HepG2 (cell line): ENCODE measurements around the gene RBM28. TPM values are rescaled to one million over a fixed set of nuclear protein-coding genes. Genes with fewer than 3 reads are reported as not detected.

Experiments
- KMT2B ChIP-seq: IDR thresholded peaks from 2 replicates; pipeline ENCODE4 v1.6.1; 2016; ENCODE audit warnings: missing genetic modification reagents, missing compliant biosample characterization
- MAFF ChIP-seq: IDR thresholded peaks from 2 replicates; pipeline ENCODE4 v1.6.1; 2011; ENCODE audit warnings: low read depth, low read length, improper control_type of control experiment
- YEATS2 ChIP-seq: sonication (generic); formaldehyde crosslinking; IDR thresholded peaks from 2 replicates; pipeline ENCODE4 v1.4.0; 2020; ENCODE audit warnings: missing genetic modification reagents, borderline replicate concordance
- ZFP36 ChIP-seq: fragments of 150-350 bp; IDR thresholded peaks from 2 replicates; pipeline ENCODE4 v1.6.1; 2018; ENCODE audit warnings: borderline replicate concordance, low read length, low read depth; ENCODE audit not compliant: partially characterized antibody
- ZFP36L2 ChIP-seq: sonication (generic); formaldehyde crosslinking; IDR thresholded peaks from 2 replicates; pipeline ENCODE4 v1.4.0; 2020; ENCODE audit warnings: missing genetic modification reagents
- ZFYVE20 ChIP-seq: sonication (generic); formaldehyde crosslinking; IDR thresholded peaks from 2 replicates; pipeline ENCODE4 v1.8.0; 2023; ENCODE audit warnings: low read depth, mild to moderate bottlenecking, moderate library complexity, missing genetic modification reagents, borderline replicate concordance
- ZNF850 ChIP-seq: sonication (generic); formaldehyde crosslinking; conservative IDR thresholded peaks from 2 replicates; pipeline ENCODE4 v1.9.0; 2021; ENCODE audit warnings: mild to moderate bottlenecking, missing genetic modification reagents
- ZSCAN25 ChIP-seq: sonication (generic); formaldehyde crosslinking; IDR thresholded peaks from 2 replicates; pipeline ENCODE4 v1.8.0; 2022; ENCODE audit warnings: mild to moderate bottlenecking, missing genetic modification reagents
- ZSCAN31 ChIP-seq: sonication (generic); formaldehyde crosslinking; IDR thresholded peaks from 2 replicates; pipeline ENCODE4 v1.5.0; 2020; ENCODE audit warnings: low read depth, mild to moderate bottlenecking, missing genetic modification reagents
- polyA plus RNA-seq, 8 experiments: library from polyadenylated mRNA; depleted of rRNA in 3 of 8; stranded (reverse) in 7 of 8; unstranded in 1 of 8; fragments of >200 nt; fragmentation: Illumina TruSeq in 4 of 8; extraction: Trizol in 4 of 8; gene quantifications; 2 replicates each; pipeline versions ENCODE4 v1.2.1 to v1.2.3, GENCODE V29; 2011 to 2016; ENCODE audit warnings: low read depth in 4 of 8, missing spikeins in 1 of 8, mixed read lengths in 1 of 8; ENCODE audit not compliant: insufficient read depth in 1 of 8
- total RNA-seq, 5 experiments: library from RNA; depleted of rRNA; stranded (reverse); fragments of >200 nt; fragmentation: Illumina TruSeq; extraction: Trizol; gene quantifications; 2 replicates each; pipeline ENCODE4 v1.2.3, GENCODE V29; 2016; ENCODE audit warnings: low read depth in 1 of 5
- TF ChIP-seq, protein P1 (sequence below): sonication (generic); formaldehyde crosslinking; IDR thresholded peaks from one replicate; pipeline ENCODE4 v1.5.1; 2020; ENCODE audit warnings: mild to moderate bottlenecking, missing genetic modification reagents; ENCODE audit errors: not compliant biosample characterization
- TF ChIP-seq, protein P2 (sequence below): sonication (generic); formaldehyde crosslinking; IDR thresholded peaks from 2 replicates; pipeline ENCODE4 v1.4.0; 2020; ENCODE audit warnings: missing genetic modification reagents
- TF ChIP-seq, protein P3 (sequence below): sonication (generic); formaldehyde crosslinking; IDR thresholded peaks from 2 replicates; pipeline ENCODE4 v1.5.1; 2020; ENCODE audit warnings: mild to moderate bottlenecking, moderate library complexity, missing genetic modification reagents

The RBM28 gene
- total and polyA plus RNA-seq, 2 of the 13 experiments (the other 11 are each of a cell fraction or from before 2014, with no cell fraction given), result 20.5 to 49.0 TPM

DNA sequence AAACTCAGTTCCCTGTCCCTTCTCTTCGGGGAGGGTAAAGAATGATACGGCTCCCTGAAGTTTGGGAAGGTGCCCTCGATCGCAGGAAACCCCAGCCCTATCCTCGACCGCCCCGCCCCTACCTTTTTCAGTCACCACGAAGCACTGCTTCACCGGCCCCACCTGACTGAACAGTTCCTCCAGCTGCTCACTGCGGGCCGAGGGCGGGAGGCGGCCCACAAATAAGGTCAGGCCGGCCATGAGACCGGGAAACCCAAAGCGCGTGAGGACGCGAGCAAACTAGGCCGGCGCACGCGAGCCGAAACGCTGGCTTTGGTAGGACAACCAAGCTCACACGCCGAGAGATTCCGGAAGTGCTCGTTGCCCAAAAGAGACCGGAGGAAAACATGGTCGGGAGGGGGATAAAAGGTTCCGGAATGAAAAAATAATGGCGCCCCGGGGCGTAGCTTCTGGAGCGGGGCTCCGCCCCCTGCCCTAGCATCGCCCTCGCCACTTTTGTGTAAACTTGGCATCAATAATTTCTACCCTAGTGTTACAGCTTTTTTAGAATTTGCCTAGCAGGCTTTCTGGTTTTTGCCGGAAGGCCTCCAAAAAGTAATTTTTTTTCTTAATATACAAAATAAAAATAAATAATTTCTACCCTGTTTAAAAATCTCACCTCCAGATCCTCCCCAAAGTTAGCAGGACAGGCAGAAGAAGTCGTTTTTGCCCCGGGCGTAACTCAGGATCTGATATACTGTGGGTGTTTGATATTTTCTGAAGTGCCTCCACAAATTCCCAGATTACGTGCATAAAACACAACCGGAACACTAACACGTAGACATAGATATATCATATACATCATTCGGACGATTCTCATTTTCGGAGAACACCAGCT, at the start of gene RBM28 (continued):
- TF ChIP-seq, protein P1, sequence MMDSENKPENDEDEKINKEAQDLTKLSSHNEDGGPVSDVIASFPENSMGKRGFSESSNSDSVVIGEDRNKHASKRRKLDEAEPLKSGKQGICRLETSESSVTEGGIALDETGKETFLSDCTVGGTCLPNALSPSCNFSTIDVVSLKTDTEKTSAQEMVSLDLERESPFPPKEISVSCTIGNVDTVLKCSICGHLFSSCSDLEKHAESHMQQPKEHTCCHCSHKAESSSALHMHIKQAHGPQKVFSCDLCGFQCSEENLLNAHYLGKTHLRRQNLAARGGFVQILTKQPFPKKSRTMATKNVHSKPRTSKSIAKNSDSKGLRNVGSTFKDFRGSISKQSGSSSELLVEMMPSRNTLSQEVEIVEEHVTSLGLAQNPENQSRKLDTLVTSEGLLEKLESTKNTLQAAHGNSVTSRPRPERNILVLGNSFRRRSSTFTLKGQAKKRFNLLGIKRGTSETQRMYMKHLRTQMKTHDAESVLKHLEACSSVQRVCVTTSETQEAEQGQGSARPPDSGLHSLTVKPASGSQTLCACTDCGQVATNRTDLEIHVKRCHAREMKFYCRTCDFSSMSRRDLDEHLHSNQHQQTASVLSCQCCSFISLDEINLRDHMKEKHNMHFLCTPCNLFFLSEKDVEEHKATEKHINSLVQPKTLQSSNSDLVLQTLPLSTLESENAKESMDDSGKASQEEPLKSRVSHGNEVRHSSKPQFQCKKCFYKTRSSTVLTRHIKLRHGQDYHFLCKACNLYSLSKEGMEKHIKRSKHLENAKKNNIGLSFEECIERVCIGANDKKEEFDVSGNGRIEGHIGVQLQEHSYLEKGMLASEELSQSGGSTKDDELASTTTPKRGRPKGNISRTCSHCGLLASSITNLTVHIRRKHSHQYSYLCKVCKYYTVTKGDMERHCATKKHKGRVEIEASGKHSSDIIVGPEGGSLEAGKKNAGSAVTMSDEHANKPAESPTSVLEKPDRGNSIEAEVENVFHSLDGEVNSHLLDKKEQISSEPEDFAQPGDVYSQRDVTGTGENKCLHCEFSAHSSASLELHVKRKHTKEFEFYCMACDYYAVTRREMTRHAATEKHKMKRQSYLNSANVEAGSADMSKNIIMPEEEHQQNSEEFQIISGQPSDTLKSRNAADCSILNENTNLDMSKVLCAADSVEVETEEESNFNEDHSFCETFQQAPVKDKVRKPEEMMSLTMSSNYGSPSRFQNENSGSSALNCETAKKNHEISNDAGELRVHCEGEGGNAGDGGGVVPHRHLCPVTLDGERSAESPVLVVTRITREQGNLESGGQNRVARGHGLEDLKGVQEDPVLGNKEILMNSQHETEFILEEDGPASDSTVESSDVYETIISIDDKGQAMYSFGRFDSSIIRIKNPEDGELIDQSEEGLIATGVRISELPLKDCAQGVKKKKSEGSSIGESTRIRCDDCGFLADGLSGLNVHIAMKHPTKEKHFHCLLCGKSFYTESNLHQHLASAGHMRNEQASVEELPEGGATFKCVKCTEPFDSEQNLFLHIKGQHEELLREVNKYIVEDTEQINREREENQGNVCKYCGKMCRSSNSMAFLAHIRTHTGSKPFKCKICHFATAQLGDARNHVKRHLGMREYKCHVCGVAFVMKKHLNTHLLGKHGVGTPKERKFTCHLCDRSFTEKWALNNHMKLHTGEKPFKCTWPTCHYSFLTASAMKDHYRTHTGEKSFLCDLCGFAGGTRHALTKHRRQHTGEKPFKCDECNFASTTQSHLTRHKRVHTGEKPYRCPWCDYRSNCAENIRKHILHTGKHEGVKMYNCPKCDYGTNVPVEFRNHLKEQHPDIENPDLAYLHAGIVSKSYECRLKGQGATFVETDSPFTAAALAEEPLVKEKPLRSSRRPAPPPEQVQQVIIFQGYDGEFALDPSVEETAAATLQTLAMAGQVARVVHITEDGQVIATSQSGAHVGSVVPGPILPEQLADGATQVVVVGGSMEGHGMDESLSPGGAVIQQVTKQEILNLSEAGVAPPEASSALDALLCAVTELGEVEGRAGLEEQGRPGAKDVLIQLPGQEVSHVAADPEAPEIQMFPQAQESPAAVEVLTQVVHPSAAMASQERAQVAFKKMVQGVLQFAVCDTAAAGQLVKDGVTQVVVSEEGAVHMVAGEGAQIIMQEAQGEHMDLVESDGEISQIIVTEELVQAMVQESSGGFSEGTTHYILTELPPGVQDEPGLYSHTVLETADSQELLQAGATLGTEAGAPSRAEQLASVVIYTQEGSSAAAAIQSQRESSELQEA, result peak; percentile 95
- TF ChIP-seq, protein P2, sequence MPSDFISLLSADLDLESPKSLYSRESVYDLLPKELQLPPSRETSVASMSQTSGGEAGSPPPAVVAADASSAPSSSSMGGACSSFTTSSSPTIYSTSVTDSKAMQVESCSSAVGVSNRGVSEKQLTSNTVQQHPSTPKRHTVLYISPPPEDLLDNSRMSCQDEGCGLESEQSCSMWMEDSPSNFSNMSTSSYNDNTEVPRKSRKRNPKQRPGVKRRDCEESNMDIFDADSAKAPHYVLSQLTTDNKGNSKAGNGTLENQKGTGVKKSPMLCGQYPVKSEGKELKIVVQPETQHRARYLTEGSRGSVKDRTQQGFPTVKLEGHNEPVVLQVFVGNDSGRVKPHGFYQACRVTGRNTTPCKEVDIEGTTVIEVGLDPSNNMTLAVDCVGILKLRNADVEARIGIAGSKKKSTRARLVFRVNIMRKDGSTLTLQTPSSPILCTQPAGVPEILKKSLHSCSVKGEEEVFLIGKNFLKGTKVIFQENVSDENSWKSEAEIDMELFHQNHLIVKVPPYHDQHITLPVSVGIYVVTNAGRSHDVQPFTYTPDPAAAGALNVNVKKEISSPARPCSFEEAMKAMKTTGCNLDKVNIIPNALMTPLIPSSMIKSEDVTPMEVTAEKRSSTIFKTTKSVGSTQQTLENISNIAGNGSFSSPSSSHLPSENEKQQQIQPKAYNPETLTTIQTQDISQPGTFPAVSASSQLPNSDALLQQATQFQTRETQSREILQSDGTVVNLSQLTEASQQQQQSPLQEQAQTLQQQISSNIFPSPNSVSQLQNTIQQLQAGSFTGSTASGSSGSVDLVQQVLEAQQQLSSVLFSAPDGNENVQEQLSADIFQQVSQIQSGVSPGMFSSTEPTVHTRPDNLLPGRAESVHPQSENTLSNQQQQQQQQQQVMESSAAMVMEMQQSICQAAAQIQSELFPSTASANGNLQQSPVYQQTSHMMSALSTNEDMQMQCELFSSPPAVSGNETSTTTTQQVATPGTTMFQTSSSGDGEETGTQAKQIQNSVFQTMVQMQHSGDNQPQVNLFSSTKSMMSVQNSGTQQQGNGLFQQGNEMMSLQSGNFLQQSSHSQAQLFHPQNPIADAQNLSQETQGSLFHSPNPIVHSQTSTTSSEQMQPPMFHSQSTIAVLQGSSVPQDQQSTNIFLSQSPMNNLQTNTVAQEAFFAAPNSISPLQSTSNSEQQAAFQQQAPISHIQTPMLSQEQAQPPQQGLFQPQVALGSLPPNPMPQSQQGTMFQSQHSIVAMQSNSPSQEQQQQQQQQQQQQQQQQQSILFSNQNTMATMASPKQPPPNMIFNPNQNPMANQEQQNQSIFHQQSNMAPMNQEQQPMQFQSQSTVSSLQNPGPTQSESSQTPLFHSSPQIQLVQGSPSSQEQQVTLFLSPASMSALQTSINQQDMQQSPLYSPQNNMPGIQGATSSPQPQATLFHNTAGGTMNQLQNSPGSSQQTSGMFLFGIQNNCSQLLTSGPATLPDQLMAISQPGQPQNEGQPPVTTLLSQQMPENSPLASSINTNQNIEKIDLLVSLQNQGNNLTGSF (CRISPR knock-in tag), result peak; percentile 99
- TF ChIP-seq, protein P3, sequence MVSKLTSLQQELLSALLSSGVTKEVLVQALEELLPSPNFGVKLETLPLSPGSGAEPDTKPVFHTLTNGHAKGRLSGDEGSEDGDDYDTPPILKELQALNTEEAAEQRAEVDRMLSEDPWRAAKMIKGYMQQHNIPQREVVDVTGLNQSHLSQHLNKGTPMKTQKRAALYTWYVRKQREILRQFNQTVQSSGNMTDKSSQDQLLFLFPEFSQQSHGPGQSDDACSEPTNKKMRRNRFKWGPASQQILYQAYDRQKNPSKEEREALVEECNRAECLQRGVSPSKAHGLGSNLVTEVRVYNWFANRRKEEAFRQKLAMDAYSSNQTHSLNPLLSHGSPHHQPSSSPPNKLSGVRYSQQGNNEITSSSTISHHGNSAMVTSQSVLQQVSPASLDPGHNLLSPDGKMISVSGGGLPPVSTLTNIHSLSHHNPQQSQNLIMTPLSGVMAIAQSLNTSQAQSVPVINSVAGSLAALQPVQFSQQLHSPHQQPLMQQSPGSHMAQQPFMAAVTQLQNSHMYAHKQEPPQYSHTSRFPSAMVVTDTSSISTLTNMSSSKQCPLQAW (CRISPR knock-in tag), result peak; percentile 93
- 0 out of 2 replicates have a peak, but pooled peaks have one; percentile 59 for TF ChIP-seq ZNF850 (CRISPR knock-in tag)
- TF ChIP-seq ZFP36, result no peak
- TF ChIP-seq ZSCAN25 (CRISPR knock-in tag), result peak; percentile 91
- TF ChIP-seq ZFP36L2 (CRISPR knock-in tag), result peak; percentile 90; the same call in 1 of the 2 replicates
- TF ChIP-seq ZSCAN31, result peak; percentile 94; the same call in 1 of the 2 replicates
- peak; percentile 99 for TF ChIP-seq KMT2B
- peak; percentile 99 for TF ChIP-seq ZFYVE20 (CRISPR knock-in tag)
- TF ChIP-seq YEATS2 (CRISPR knock-in tag), result peak; percentile 97
- no peak for TF ChIP-seq MAFF
